HG03025 (cell line): Measurements from ENCODE around the gene VWF.
"Not testable (repeated sequence)": the region's sequence is repeated elsewhere in the genome, so short reads cannot be mapped to it uniquely, and the experiment has no call there.

Experiments used
- ATAC-seq: cut with Tn5 transposase; IDR thresholded peaks from one replicate; pipeline ENCODE4 v1.9.1; 2021; ENCODE audit warnings: mild to moderate bottlenecking, moderate library complexity; ENCODE audit not compliant: unreplicated experiment, low FRiP score

VWF gene

GRCh38 chr12:6124411-6125309 lies at the start of gene VWF:
VWF (minus strand) TSS chr12:6124670; CDS start chr12:6123196, 1,474 bp downstream.
- no peak for ATAC-seq

- ATAC-seq, result no peak
Observed at GRCh38 chr12:6172862-6173261, 48.4 kb upstream of the VWF start.

DNA sequence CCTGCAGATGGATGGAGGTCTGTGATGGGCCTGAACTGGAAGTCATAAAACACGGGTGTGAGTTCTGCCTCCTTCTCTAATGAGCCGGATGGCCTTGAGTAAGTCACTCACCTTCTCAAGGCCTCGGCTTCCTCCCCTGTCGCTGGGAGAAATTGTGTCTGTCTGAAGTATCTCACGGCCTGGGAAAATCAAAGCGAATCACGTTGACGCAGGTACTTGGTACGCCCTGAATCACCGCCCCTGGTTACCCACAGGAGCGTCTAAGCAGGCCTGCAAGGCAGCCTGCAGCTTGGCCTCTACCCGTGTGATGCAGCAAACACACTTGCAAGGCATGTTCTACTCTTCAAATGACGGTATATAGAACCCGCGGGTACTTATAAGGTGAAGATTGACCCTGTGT lies 47.6 kb upstream of the VWF start:
- ATAC-seq, result no peak

DNA sequence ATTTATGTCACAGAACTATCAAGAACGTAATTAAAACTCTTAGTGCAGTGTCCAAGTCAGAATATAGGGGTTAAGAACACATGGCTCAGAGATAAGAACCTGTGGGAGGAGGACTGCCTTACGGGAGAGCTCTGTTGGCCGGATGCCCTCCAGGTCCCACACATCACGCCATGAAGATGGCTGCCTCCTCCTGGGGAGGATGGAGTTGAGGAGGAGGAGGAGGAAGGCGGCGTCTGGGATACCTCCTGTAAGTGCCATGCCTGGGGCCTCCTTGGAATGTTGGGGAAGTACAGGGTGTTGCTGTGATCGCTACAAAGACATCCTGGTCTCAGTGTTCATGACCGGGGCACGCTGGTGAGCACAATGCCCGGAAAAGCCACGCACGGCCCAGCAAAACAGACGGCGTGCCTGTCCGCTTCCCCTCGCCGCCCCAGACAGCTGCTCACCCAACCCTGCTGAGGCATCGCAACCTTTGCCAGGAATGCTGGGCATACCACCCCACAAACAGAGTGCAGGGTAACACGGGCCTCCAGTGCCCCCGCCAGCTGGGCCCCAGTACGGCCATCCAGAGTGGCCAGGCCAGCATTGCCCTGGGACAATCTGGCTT lies 47.0 kb upstream of the VWF start:
- no peak for ATAC-seq

- peak; percentile 53 for ATAC-seq
Observed at GRCh38 chr12:6167327-6168280, 43.1 kb upstream of the VWF start.

DNA sequence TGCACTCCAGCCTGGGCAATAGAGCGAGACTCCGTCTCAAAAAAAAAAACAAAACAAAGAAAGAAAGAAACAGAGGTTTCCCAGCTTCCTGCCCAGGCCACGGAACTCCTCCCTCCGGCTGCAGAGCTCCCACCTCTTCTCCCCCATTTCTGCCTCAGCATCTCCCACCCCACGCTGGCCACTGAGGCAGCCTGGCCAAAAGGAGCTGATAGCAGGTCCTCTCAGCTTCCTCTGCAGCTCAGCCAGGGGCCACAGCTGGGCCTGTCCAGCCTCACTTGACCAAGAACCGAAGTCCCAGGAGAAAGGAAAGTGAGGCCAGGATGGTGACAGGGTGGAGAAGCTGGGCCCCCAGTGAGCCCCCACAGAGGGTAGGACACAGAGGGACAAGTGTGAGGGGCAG lies 42.3 kb upstream of the VWF start:
- no peak for ATAC-seq

DNA sequence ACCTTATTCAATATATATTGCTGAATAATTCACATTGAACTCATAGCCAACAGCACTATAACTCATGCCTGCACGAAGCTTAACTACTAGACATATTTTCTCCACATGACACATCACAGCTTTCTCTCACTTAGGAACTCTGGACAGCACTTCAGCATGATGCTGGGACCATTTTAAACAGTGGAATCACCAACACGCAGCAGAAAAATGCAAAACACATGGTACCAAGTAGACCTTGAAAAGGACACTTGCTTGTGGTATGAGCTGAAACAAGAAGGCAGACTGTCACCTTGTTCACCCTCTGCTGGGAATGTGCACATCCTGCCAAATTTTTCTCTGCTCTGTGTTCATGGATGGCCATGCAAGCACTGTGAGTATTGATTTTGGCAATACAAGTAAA lies 40.9 kb upstream of the VWF start:
- no peak for ATAC-seq

DNA sequence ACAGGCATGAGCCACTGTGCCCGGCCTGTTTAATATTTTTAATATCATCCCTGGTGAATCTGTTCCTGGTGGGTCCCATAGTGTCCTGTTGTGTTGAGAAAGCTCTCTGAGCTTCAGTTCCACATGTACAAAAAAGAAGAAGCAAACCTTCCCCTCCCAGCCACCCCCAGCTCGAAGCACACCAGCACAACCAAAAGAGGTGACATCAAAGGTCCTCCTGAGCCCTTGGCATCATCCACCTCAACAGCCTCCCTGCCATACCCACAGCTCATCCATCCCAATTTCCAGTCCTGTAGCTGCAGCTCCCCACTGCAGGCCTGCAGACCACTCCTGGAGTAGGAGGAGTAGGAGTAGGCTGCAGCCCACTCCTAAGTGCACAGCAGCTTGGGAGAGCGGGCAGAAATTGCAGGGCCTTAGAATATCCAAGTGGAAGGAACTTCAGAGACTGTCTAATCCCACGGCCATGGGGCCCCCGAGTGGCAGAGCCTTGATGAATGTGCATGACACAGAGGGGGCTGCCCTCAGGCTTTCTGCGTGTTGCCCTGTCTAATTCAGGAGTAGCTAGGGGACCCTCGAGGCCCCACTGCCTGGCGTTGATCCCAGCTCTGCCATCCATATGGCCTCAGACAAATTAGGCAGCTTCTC lies 39.1 kb upstream of the VWF start:
- no peak for ATAC-seq

- ATAC-seq, result no peak
Observed at GRCh38 chr12:6161124-6161882, 36.8 kb upstream of the VWF start.

DNA sequence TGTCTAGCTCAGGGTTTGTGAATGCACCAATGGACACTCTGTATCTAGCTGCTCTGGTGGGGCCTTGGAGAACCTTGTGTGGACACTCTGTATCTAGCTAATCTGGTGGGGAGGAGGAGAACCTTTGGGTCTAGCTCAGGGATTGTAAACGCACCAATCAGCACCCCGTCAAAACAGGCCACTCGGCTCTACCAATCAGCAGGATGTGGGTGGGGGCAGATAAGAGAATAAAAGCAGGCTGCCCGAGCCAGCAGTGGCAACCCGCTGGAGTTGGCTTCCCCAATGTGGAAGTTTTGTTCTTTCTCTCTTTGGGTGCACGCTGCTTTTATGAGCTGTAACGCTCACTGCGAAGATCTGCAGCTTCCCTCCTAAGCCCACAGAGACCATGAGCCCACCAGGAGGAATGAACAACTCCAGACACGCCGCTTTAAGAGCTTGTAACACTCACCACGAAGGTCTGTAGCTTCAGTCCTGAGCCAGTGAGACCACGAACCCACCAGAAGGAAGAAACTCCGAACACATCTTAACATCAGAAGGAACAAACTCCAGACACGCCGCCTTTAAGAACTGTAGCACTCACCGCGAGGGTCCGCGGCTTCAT lies 35.7 kb upstream of the VWF start:
- not testable (repeated sequence) for ATAC-seq

DNA sequence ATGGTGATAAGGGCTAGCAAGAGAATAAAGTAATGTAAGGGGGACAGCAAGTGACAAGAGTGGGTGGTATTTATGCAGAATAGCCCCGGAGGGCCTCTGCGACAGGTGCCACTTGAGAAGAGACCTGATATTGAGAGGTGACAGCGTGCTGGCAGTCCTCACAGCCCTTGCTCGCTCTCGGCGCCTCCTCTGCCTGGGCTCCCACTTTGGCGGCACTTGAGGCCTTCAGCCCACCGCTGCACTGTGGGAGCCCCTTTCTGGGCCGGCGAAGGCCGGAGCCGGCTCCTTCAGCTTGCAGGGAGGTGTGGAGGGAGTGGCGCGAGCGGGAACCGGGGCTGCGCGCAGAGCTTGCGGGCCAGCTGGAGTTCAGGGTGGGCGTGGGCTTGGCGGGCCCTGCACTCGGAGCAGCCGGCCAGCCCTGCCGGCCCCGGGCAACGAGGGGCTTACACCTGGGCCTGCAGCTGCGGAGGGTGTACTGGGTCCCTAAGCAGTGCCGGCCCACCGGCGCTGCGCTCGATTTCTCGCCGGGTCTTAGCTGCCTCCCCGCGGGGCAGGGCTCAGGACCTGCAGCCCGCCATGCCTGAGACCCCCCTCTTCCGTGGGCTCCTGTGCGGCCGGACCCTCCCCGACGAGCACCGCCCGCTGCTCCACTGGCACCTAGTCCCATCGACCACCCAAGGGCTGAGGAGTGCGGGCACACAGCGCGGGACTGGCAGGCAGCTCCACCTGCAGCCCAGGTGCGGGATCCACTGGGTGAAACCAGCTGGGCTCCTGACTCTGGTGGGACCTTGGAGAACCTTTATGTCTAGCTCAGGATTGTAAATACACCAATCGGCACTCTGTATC lies 34.9 kb upstream of the VWF start:
- not testable (repeated sequence) for ATAC-seq

DNA sequence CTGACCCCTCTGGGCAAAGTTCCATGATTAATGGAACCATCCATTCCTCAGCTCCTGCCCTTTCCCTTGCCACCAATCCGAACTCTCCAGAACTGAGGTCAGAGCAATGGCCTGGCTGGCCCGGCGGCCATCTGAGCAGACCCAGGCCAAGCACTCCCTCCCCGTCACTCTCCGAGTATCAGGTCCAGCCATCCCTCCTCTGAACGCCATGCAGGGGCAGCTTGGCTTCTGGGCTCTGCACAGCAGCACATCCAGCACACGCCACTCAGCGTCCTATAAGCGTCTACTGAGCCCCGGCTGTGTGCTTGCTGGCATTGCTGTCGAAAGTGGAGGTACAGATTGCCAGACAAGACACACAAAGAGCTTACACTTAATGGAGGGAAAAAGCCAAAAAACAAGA lies 34.3 kb upstream of the VWF start:
- no peak for ATAC-seq

GRCh38 chr12:6158255-6158654 lies 33.8 kb upstream of the VWF start:
- ATAC-seq, result no peak

DNA sequence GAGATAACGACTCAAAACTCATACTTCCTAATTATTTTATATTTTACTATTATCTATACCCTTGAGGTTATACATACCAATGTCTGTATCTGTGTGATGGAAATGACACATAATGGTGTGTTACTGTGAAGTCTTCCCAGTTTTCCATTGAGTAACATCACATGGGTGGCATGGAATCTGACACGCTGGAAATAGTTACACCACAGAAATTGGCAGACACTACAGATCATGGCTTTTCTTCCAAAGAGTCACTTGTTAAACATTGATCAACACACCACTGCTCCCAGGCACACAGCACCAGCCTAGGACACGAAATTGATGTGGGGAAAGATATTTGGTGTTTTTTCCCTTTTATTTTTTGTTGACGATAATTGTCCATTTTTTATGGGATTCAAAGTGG lies 33.0 kb upstream of the VWF start:
- ATAC-seq, result no peak

DNA sequence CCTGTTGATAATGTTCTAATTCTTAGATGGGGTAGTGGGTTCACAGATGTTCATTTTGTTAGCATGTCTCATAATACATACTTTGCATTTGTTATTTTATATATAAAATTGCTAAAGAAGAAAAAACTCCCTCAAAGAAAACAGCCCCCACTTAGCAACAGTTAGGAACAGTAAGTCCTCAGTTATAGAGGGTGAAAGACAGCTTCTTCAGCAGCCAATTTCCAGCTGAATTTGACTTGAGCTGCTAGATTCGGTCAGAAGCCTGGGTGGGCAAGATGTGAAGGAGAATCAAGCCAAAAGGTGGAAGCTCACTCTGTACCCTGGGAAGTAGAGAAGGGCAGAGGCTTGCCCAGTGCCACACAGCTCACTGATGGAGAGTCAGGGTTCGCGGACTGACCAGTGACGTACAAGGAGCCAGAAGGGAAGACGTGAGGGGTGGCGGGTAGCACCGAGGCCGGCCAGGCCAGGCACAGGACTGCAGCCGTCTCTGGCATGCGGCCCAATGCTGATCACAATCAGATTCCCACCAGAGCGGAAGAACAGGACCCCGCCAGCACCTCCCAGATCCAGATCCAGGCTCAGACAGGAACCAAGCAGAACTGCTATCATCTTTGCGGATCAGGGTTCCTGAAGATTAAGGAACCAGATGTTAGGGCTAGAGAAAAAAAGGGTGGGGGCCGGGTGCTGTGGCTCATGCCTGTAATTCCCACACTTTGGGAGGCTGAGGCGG lies 30.4 kb upstream of the VWF start:
- ATAC-seq, result no peak

DNA sequence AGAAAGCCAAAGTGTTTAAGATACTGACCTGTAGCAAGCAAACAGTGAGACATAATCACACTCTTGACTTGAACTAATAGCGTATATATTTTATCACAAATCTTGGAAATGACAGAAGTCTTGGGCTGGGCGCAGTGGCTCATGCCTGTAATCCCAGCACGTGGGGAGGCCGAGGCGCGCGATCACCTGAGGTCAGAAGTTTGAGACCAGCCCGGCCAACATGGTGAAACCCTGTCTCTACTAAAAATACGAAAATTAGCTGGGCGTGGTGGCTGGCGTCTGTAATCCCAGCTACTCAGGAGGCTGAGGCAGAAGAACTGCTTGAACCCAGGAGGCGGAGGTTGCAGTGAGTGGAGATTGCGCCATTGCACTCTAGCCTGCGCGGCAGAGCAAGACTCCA lies 24.3 kb upstream of the VWF start:
- not testable (repeated sequence) for ATAC-seq

- ATAC-seq, result no peak
Observed at GRCh38 chr12:6148061-6148460, 23.6 kb upstream of the VWF start.

GRCh38 chr12:6146951-6147350 lies 22.5 kb upstream of the VWF start:
- ATAC-seq, result no peak
